Measurements from ENCODE around the gene DLEC1.

DNA sequence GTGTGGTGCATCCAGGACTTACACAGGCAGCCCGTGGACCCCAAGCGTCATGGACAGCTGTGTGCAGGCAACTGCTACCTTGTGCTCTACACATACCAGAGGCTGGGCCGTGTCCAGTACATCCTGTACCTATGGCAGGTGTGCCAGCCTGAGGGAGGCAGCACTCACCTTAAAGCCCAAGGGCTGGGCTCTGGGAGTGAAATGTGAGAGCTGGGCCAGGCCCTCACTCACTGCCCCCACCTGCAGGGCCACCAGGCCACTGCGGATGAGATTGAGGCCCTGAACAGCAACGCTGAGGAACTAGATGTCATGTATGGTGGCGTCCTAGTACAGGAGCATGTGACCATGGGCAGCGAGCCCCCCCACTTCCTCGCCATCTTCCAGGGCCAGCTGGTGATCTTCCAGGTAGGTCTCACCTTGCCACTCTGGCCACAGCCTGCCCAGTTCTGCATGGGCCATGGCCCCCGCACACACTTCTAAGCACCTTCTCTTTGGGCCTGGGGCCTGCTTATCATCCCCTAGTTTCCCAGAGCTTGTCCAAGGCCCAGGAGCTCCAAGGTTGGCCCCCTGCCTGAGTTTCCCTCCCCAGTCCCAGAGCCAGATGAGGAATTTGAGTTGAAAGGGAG is 37.4 kb upstream of the DLEC1 start:
- TF ChIP-seq ESRRG (CRISPR knock-in tag; IDR thresholded peaks at IDR 0.05), result no peak
- no peak for TF ChIP-seq ZNF565 (CRISPR knock-in tag; conservative IDR thresholded peaks at IDR 0.05; ENCODE audit: low read depth)
- TF ChIP-seq GLIS3 (CRISPR knock-in tag; IDR thresholded peaks at IDR 0.05), result no peak
- no peak for TF ChIP-seq CSDC2 (CRISPR knock-in tag; IDR thresholded peaks at IDR 0.05)
- no peak for TF ChIP-seq ZC3H10 (CRISPR knock-in tag; IDR thresholded peaks at IDR 0.05)
- no peak for TF ChIP-seq ZNF8 (CRISPR knock-in tag; IDR thresholded peaks at IDR 0.05)

All from SK-N-SH treated with all-trans-retinoic acid at 6 μM for 48 hours (cell line).